NCI-H2107 treated with DMSO at 0.1 percent for 48 hours (cell line): Measurements from ENCODE around the gene IP6K1.
"Not testable (repeated sequence)": the region's sequence is repeated elsewhere in the genome, so short reads cannot be mapped to it uniquely, and the experiment has no call there.

Experiments
- DNase-seq: peaks from one replicate; lab custom pipeline; 2025; ENCODE audit not compliant: unreplicated experiment; lab: John Stamatoyannopoulos, UW

IP6K1 gene

DNA sequence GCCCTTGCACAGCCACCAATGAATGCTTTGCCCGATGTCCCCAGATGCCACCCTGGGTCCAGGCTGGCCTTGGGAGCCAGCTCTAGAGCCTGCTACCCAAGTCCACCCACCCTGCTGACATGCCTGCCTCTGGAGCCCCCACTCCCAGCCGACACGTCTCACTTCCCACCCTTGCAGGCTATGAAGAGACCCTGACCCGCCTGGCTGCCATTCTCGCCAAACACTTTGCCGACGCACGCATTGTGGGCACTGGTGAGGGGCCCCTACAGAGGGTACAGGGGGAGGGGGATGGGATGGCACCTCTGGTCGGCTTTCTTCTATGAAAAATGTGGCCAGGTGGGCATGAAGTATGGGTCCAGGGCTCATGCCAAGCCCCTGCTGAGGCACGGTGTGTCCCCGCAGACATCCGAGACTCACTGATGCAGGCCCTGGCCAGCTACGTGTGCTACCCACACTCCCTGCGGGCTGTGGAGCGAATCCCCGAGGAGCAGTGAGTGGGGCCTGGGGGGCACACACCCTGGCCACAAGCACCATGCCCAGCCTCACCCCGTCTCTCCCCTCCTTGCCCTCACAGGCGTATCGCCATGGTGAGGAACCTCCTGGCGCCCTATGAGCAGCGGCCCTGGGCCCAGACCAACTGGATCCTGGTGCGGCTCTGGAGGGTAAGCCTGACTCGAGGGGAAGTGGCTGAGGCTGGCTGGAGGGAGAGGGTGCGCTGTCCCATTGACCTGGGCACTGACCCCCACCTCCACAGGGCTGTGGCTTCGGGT, 72.8 kb downstream of the IP6K1 start:
- no peak for DNase-seq

- no peak for DNase-seq
Observed at GRCh38 chr3:49712631-49713317, 73.6 kb downstream of the IP6K1 start.

GRCh38 chr3:49712166-49712565, 74.2 kb downstream of the IP6K1 start:
- no peak for DNase-seq

GRCh38 chr3:49711489-49711888, 74.9 kb downstream of the IP6K1 start:
- no peak for DNase-seq

DNA sequence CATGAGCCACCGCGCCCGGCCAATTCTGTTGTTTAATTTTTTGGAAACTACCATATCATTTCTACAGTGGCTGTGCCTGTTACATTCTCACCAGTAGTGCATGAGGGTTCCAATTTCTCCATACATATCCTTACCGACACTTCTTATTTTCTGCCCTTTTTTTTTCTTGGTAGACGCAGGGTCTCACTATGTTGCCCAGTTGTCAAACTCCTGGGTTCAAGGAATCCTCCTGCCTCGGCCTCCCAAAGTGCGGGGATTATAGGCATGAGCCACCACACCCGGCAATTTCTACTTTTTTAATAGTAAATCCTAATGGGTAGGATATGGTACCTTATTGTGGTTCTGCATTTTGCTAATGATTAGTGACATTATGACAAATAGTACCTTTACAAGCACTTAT, 76.5 kb downstream of the IP6K1 start:
- DNase-seq: no peak

DNA sequence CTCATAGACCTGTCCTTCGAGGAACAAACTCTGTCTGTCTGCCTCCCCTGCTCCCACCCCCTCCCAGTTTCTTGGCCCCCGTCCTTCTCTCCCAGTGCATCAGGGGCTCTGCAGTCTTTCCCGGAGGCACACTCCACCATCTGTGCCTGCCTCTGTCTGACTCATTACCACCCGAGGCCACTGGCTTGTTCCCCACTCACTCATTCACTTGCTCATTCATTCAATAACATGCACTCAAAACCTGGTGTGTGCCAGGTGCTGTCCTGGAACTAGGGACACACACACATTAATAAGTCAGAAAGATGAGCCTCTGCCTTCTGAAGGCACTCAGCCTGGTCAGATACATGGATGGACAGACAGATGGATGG, 79.2 kb downstream of the IP6K1 start:
- no peak for DNase-seq

DNA sequence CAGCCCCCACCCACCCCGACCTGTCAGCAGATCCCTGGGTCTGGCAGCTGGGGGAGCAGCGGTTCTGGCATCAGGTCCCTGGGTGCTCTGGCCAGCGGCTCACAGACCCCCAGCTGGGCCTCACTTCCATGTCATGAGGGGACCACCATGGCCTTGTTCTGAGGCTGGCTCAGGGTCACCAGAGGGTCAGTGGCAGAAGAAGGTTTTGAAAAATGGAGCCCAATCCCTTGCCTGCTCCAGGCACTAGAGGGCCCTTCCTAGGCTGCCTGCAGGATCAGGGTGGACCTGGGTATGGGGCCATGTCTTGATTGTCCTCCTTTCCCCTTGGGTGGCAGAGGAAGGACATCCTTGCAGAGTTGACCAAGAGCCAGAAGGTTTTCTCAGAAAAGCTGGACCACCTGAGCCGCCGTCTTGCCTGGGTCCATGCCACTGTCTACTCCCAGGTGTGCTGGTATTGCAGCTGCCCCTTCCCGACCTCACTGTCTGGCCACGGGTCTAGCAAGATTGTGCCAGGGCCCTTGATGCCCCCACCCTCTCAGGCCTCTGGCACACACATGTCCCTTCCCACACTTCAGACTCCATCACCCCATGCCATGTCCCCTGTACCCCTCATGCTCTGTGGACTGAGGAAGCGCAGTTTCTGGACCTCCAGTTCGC, 79.8 kb downstream of the IP6K1 start:
- no peak for DNase-seq

- DNase-seq: no peak
Observed at GRCh38 chr3:49705390-49705960, 80.9 kb downstream of the IP6K1 start.

DNA sequence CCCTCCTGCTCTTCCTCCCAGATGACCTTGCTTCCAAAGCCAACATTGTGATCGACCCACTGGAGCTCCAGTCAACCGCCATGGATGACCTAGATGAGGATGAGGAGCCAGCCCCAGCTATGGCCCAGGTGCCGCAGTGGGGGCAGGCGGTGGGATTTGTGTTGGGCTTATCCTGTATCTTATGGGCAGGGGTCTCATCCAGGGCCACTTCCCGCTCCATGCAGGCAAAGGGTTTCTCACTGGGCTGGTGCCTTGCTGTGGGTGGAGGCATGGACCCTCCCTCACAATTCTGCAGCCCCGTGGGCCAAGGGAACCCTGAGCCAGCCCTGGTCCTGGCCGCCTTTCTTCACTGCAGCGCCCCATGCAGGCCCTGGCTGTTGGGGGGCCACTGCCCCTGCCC, 81.7 kb downstream of the IP6K1 start:
- no peak for DNase-seq

- DNase-seq: no peak
Observed at GRCh38 chr3:49703956-49704355, 82.4 kb downstream of the IP6K1 start.

GRCh38 chr3:49703443-49703927, 82.9 kb downstream of the IP6K1 start:
- peak; percentile 11 for DNase-seq

GRCh38 chr3:49702672-49703071, 83.7 kb downstream of the IP6K1 start:
- no peak for DNase-seq

- DNase-seq: no peak
Observed at GRCh38 chr3:49701388-49702077, 84.8 kb downstream of the IP6K1 start.

DNA sequence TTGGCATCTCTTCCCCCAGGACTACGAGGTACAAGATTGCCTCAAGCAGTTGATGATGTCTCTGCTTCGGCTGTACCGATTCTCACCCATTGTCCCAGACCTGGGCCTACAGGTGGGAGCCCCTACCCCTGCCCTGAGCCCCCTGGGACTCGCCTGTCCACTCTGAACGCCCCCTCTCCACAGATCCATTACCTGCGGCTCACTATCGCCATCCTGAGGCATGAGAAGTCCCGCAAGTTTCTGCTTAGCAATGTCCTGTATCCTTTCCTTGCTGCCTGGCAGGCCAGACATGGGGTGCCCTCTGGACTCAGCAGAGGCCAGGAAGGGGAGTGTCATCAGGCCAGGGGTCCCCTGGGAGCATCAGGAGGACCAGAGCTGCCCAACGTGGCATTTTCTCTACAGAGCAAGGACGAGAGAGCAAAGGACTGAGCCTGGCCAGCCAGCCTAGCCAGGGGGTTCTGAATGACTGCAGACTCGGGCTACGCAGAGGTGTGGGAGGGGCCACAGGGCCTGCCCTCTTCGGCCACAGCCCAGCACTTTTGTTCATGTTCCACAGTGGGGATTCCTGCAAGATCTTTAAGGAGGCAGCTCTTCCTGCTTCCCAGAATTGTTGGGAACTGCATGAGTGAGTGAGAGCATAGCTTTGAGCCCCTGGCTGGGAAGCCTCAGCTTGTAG, 85.8 kb downstream of the IP6K1 start:
- DNase-seq: no peak

- DNase-seq: no peak
Observed at GRCh38 chr3:49700014-49700413, 86.3 kb downstream of the IP6K1 start.

GRCh38 chr3:49699281-49699979, 86.9 kb downstream of the IP6K1 start:
- no peak for DNase-seq

- not testable (repeated sequence) for DNase-seq
Observed at GRCh38 chr3:49695350-49696015, 90.9 kb downstream of the IP6K1 start.

DNA sequence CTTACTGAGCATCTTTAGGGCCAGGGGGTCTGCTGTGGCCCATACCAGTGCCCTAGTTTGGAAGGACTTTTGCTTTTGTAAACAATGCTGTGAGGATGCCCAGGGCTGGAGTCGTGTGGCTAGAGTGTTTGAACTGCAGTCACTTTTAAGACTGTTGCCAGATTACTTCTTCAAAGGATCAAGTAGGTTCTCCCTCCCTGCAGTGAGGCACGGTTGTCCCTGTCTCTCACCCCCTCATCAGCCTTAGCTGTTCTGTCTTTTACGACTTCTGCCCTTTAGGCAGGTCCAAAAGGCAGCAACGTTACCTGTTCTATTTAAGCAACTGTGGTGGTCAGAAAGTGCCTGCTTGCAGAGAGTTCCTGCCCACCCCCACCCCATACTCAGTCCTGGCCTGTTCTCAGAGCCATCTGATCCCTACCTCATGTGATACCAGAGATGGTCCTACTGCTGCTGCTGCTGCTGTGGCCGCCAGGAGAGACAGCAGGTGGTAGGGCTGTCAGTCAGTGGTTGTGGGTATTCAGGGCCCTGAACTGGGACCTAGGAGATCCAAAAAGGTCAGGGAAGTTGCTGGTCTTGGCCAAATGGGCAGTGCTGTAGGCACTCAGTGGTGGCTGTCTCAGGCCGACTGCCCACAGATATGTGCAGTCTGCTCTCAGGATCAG, 91.8 kb downstream of the IP6K1 start:
- DNase-seq: not testable (repeated sequence)

GRCh38 chr3:49691481-49691880, 94.9 kb downstream of the IP6K1 start:
- not testable (repeated sequence) for DNase-seq
